ENCODE results near the gene INCENP. TPM values are rescaled to one million over a fixed set of nuclear protein-coding genes. Genes with fewer than 3 reads are reported as not detected.
A peak's percentile ranks its signal among the peaks of the same experiment; 100 is the strongest.

Gene INCENP
- total RNA-seq, 2 experiments from 2014 or later, result 103 to 183 TPM

- ChIA-PET POLR2A (no interaction called here), CTCF (ENCODE audit: unreplicated experiment) (no interaction called here)
- Histone ChIP-seq H3K4me2 (ENCODE audit: low read length) (no peak overlapping the region), H2AFZ (ENCODE audit: low read length) (no peak overlapping the region), H3K36me3 (ENCODE audit: insufficient read depth, low read length) (no peaks in the 10 kb centered on the region), H3K9me3 (ENCODE audit: low read length) (peaks cover 23% of the 10 kb centered on the region), H3K27ac (ENCODE audit: low read depth, low read length, poor library complexity, severe bottlenecking) (no peak overlapping the region), H3K4me3 (ENCODE audit: low read depth, low read length, poor library complexity, severe bottlenecking) (no peak overlapping the region), H3K79me2 (ENCODE audit: insufficient read depth, low read depth, low read length) (no peaks in the 10 kb centered on the region), H3K9me2 (ENCODE audit: insufficient read depth, low read length) (no peaks in the 10 kb centered on the region), H3K4me1 (ENCODE audit: insufficient read depth, low read length, poor library complexity, severe bottlenecking) (no peaks in the 10 kb centered on the region), H4K20me1 (ENCODE audit: insufficient read depth, low read length) (no peaks in the 10 kb centered on the region)
- DNase-seq (ENCODE audit: low spot score), result no peak
- TF ChIP-seq EZH2phosphoT487 (IDR thresholded peaks at IDR 0.05; ENCODE audit: borderline replicate concordance, low read depth, low read length) (no peak), CTCF (conservative IDR thresholded peaks at IDR 0.05; ENCODE audit: low read length) (no peak)
- intact Hi-C loops (cut with micrococcal nuclease; ENCODE audit: unreplicated experiment), result no loop called here
- no TSS peak for BruUV-seq (replicated peaks)
These were observed 36.1 kb upstream of the INCENP start for GRCh38 chr11:62087694-62088093.

GRCh38 chr11:62088331-62088933 is 35.4 kb upstream of the INCENP start:
- no TSS peak for BruUV-seq (replicated peaks)
- CTCF ChIA-PET (ENCODE audit: unreplicated experiment), result no interaction called here

More at GRCh38 chr11:62088331-62088933, 35.4 kb upstream of the INCENP start:
- Histone ChIP-seq H3K4me3 (ENCODE audit: low read depth, low read length, poor library complexity, severe bottlenecking) (no peak overlapping the region), H3K4me2 (ENCODE audit: low read length) (no peak overlapping the region), H3K79me2 (ENCODE audit: insufficient read depth, low read depth, low read length) (no peaks in the 10 kb centered on the region), H2AFZ (ENCODE audit: low read length) (no peak overlapping the region), H3K9me2 (ENCODE audit: insufficient read depth, low read length) (no peaks in the 10 kb centered on the region), H3K4me1 (ENCODE audit: insufficient read depth, low read length, poor library complexity, severe bottlenecking) (no peaks in the 10 kb centered on the region), H3K36me3 (ENCODE audit: insufficient read depth, low read length) (no peaks in the 10 kb centered on the region), H3K27ac (ENCODE audit: low read depth, low read length, poor library complexity, severe bottlenecking) (no peak overlapping the region), H3K9me3 (ENCODE audit: low read length) (peaks cover 23% of the 10 kb centered on the region), H4K20me1 (ENCODE audit: insufficient read depth, low read length) (no peaks in the 10 kb centered on the region)
- POLR2A ChIA-PET, result no interaction called here
- no peak for TF ChIP-seq CTCF (conservative IDR thresholded peaks at IDR 0.05; ENCODE audit: low read length)
- TF ChIP-seq EZH2phosphoT487 (IDR thresholded peaks at IDR 0.05; ENCODE audit: borderline replicate concordance, low read depth, low read length), result no peak
- intact Hi-C loops (cut with micrococcal nuclease; ENCODE audit: unreplicated experiment), result no loop called here
- DNase-seq (ENCODE audit: low spot score), result peak; percentile 29

Measured in OCI-LY7 (cell line).